Measurements from ENCODE around the gene GJA5. TPM values are rescaled to one million over a fixed set of nuclear protein-coding genes. Genes with fewer than 3 reads are reported as not detected.

Gene GJA5
- total and polyA plus RNA-seq, 2 donors (not counting 3 experiments of a cell fraction or from before 2014, with no cell fraction given) = 0.55 to 5.9 TPM

DNA sequence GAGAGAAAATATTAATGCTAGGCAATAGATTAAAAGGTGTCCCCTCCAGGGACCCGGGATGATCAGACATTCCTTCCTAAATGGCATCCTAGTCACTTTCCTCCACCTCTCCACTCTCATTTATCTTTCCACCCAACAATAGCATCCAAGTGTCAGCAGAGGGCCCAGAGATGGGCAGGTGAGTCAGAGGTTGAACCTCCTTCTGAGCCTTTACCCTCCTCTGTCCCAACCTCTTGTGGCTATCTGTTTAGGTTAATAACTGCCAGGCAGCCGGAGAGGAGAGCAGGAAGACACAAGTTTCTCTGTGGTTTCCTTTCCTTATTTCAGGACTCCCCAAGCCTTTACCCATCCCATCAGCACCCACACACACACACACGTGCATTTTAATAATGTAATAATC lies 4.1 kb downstream of the GJA5 start:
- H3K9ac ChIP-seq (replicated peaks; ENCODE audit: extremely low read depth, insufficient read depth, low read length) = no peak overlapping the region
- TF ChIP-seq EZH2 (IDR thresholded peaks at IDR 0.05; ENCODE audit: borderline replicate concordance, low read depth, low read length, severe bottlenecking) (no peak), POLR2AphosphoS5 (IDR thresholded peaks at IDR 0.05; ENCODE audit: insufficient read depth, low read depth, low read length) (no peak)
- no peaks in the 10 kb centered on the region for H4K20me1 ChIP-seq (replicated peaks; ENCODE audit: control insufficient read depth, extremely low read depth, insufficient read depth, low read length)
- no TSS peak for BruUV-seq (replicated peaks)
- no peaks in the 10 kb centered on the region for H3K36me3 ChIP-seq (ENCODE audit: control insufficient read depth in 2 of 2, extremely low read depth in 1 of 2, insufficient read depth in 2 of 2, low read length in 2 of 2)
- H3K4me1 ChIP-seq (ENCODE audit: control insufficient read depth, extremely low read depth, insufficient read depth, low read length) = no peaks in the 10 kb centered on the region
- no peaks in the 10 kb centered on the region for H3K9me1 ChIP-seq (replicated peaks; ENCODE audit: control insufficient read depth, extremely low read depth, insufficient read depth, low read length)
- ChIA-PET CTCF (no interaction called here), POLR2A (no interaction called here)
- H3K4me3 ChIP-seq (replicated peaks in 1 of 3; ENCODE audit: insufficient read depth in 1 of 3, low read depth in 1 of 3, low read length in 3 of 3) = no peak overlapping the region
- FAIRE-seq (no peak), DNase-seq (ENCODE audit: low read depth, low spot score) (no peak)
- dilution Hi-C loops (cut with MboI; ENCODE audit: extremely low pct_ligation_motif_present, low sequenced_read_pairs) (no loop called here), intact Hi-C loops (cut with micrococcal nuclease) (no loop called here)
- H2AFZ ChIP-seq (ENCODE audit: low read depth, low read length) = no peak overlapping the region
- H3K27ac ChIP-seq (ENCODE audit: insufficient read depth, low read depth, low read length) = no peak overlapping the region
- no peak overlapping the region for H3K4me2 ChIP-seq (ENCODE audit: insufficient read depth, low read length)
- H3K9me3 ChIP-seq (replicated peaks; ENCODE audit: control insufficient read depth, insufficient read depth, low read length) = no peaks in the 10 kb centered on the region
- H3K27me3 ChIP-seq (ENCODE audit: control insufficient read depth in 2 of 2, insufficient read depth in 2 of 2, low read length in 2 of 2) = peaks cover 19 to 23% of the 10 kb centered on the region in 2 experiments
- H3K79me2 ChIP-seq (ENCODE audit: control insufficient read depth, insufficient read depth, low read length) = no peaks in the 10 kb centered on the region

DNA sequence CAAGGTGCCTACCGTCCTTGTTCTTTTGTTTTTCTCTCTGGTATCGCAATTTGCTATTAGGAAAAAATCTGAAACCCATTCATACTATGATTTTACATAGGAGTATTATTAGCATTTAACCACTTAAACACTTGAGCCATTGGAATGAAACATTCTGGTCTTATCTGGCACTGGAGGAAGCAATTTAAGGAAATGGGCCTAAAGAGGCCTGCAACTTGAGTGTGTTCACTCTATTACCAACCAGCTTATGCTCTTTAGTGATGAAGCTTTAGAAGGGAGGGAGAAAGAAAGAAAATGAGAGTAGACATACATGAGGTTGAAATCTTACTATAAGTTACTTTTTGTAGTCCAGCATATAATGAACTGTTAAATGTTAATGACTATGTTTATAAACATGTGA lies 5.7 kb downstream of the GJA5 start:
- H3K9me1 ChIP-seq (replicated peaks; ENCODE audit: control insufficient read depth, extremely low read depth, insufficient read depth, low read length) = no peaks in the 10 kb centered on the region
- no peak overlapping the region for H3K4me2 ChIP-seq (ENCODE audit: insufficient read depth, low read length)
- no peak for TF ChIP-seq FOS (IDR thresholded peaks at IDR 0.05; ENCODE audit: borderline replicate concordance, insufficient read depth, low read length)
- TF ChIP-seq, protein P1, sequence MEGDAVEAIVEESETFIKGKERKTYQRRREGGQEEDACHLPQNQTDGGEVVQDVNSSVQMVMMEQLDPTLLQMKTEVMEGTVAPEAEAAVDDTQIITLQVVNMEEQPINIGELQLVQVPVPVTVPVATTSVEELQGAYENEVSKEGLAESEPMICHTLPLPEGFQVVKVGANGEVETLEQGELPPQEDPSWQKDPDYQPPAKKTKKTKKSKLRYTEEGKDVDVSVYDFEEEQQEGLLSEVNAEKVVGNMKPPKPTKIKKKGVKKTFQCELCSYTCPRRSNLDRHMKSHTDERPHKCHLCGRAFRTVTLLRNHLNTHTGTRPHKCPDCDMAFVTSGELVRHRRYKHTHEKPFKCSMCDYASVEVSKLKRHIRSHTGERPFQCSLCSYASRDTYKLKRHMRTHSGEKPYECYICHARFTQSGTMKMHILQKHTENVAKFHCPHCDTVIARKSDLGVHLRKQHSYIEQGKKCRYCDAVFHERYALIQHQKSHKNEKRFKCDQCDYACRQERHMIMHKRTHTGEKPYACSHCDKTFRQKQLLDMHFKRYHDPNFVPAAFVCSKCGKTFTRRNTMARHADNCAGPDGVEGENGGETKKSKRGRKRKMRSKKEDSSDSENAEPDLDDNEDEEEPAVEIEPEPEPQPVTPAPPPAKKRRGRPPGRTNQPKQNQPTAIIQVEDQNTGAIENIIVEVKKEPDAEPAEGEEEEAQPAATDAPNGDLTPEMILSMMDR (IDR thresholded peaks at IDR 0.05; ENCODE audit: extremely low read depth in 1 of 2, insufficient read depth in 1 of 2, low read depth in 1 of 2, low read length in 2 of 2) = no peak
- TF ChIP-seq MYC (IDR thresholded peaks at IDR 0.05; ENCODE audit: low read depth, low read length) = no peak
- H3K36me3 ChIP-seq (ENCODE audit: control insufficient read depth in 2 of 2, extremely low read depth in 1 of 2, insufficient read depth in 2 of 2, low read length in 2 of 2) = no peaks in the 10 kb centered on the region
- H3K27ac ChIP-seq (ENCODE audit: insufficient read depth, low read depth, low read length) = no peak overlapping the region
- H4K20me1 ChIP-seq (replicated peaks; ENCODE audit: control insufficient read depth, extremely low read depth, insufficient read depth, low read length) = no peaks in the 10 kb centered on the region
- no peaks in the 10 kb centered on the region for H3K79me2 ChIP-seq (ENCODE audit: control insufficient read depth, insufficient read depth, low read length)
- no peaks in the 10 kb centered on the region for H3K9me3 ChIP-seq (replicated peaks; ENCODE audit: control insufficient read depth, insufficient read depth, low read length)
- dilution Hi-C loops (cut with MboI; ENCODE audit: extremely low pct_ligation_motif_present, low sequenced_read_pairs) = no loop called here
- FAIRE-seq (no peak), DNase-seq (ENCODE audit: low read depth, low spot score) (no peak)
- BruUV-seq (replicated peaks) = no TSS peak
- CTCF ChIA-PET = interaction anchor here (1.4 kb wide), 1 partner anchor 138 kb away, joined by 4 read pairs; no protein-coding TSS in a partner anchor
- no peak overlapping the region for H2AFZ ChIP-seq (ENCODE audit: low read depth, low read length)
- intact Hi-C loops (cut with micrococcal nuclease) = no loop called here
- POLR2A ChIA-PET = no interaction called here
- H3K27me3 ChIP-seq (ENCODE audit: control insufficient read depth in 2 of 2, insufficient read depth in 2 of 2, low read length in 2 of 2) = peaks cover 6 to 10% of the 10 kb centered on the region in 2 experiments
- H3K4me1 ChIP-seq (ENCODE audit: control insufficient read depth, extremely low read depth, insufficient read depth, low read length) = no peaks in the 10 kb centered on the region
- no peak overlapping the region for H3K9ac ChIP-seq (replicated peaks; ENCODE audit: extremely low read depth, insufficient read depth, low read length)
- no peak overlapping the region for H3K4me3 ChIP-seq (replicated peaks in 1 of 3; ENCODE audit: insufficient read depth in 1 of 3, low read depth in 1 of 3, low read length in 3 of 3)
